Large intestine (tissue), 3 donors: ENCODE data around the gene NAAA. TPM values are rescaled to one million over a fixed set of nuclear protein-coding genes. Genes with fewer than 3 reads are reported as not detected.

Experiments used
- DNase-seq, 2 donors: peaks; one replicate each; pipeline versions ENCODE4 v3.0.0 to v3.0.0-alpha.2; 2013
- H3K27ac ChIP-seq: one replicate; pipeline ENCODE4 v1.5.1; 2013; ENCODE audit warnings: low read length
- H3K27me3 ChIP-seq: 2 replicates; pipeline ENCODE4 v1.6.1; 2013; ENCODE audit warnings: low read length; ENCODE audit not compliant: control insufficient read depth, insufficient read depth
- H3K36me3 ChIP-seq: 2 replicates; pipeline ENCODE4 v1.6.1; 2013; ENCODE audit warnings: low read length; ENCODE audit not compliant: control insufficient read depth, insufficient read depth
- H3K4me1 ChIP-seq: one replicate; pipeline ENCODE4 v1.6.1; 2013; ENCODE audit warnings: low read length; ENCODE audit not compliant: control insufficient read depth, insufficient read depth
- H3K4me3 ChIP-seq: one replicate; pipeline ENCODE4 v1.5.1; 2013; ENCODE audit warnings: low read length
- H3K9me3 ChIP-seq: one replicate; pipeline ENCODE4 v1.6.1; 2013; ENCODE audit warnings: mild to moderate bottlenecking, low read depth, low read length, moderate library complexity; ENCODE audit not compliant: control insufficient read depth
- WGBS: methylation state at CpG from one replicate; pipeline ENCODE4 v1.1.5; 2013; ENCODE audit warnings: low lambda C conversion rate; ENCODE audit not compliant: insufficient coverage; 5-methylcytosine and 5-hydroxymethylcytosine counted together
- polyA plus RNA-seq: library from polyadenylated mRNA; unstranded; fragments of 120-200 nt; gene quantifications from one replicate; pipeline ENCODE4 v1.2.1, GENCODE V29; 2013

NAAA gene
- polyA plus RNA-seq, 1 donor, result 59.7 TPM

GRCh38 chr4:75902352-75902751 is 38.5 kb downstream of the NAAA start, which contains the start of gene PPEF2:
PPEF2 (minus strand) TSS chr4:75902452; CDS start chr4:75896325, 6,127 bp downstream.
- Histone ChIP-seq H3K4me3 (no peak within 1 kb of the TSS), H3K36me3 (no peaks in the 10 kb centered on the region), H3K27ac (no peak within 1 kb of the TSS), H3K4me1 (peaks cover 7% of the 10 kb centered on the region), H3K9me3 (no peaks in the 10 kb centered on the region), H3K27me3 (no peaks in the 10 kb centered on the region)
- no peak for DNase-seq
- WGBS, result no CpG with 5 or more reads among the region's 5 CpGs

- Histone ChIP-seq H3K9me3 (no peaks in the 10 kb centered on the region), H3K36me3 (no peaks in the 10 kb centered on the region), H3K4me1 (peaks cover 4% of the 10 kb centered on the region), H3K27ac (no peak overlapping the region), H3K27me3 (no peaks in the 10 kb centered on the region), H3K4me3 (no peak overlapping the region)
- no peak for DNase-seq
Measured at GRCh38 chr4:75898536-75898935, 42.3 kb downstream of the NAAA start.

GRCh38 chr4:75895744-75896314 is 45.0 kb downstream of the NAAA start:
- peak; percentile 26 to 52 for DNase-seq
- Histone ChIP-seq H3K27ac (no peak overlapping the region), H3K36me3 (no peaks in the 10 kb centered on the region), H3K4me3 (no peak overlapping the region), H3K9me3 (no peaks in the 10 kb centered on the region), H3K4me1 (peaks cover 4% of the 10 kb centered on the region), H3K27me3 (no peaks in the 10 kb centered on the region)
- 0% methylated on average over 1 of the region's 4 CpGs for WGBS

- Histone ChIP-seq H3K4me3 (no peak overlapping the region), H3K9me3 (no peaks in the 10 kb centered on the region), H3K27me3 (peaks cover 4% of the 10 kb centered on the region), H3K36me3 (no peaks in the 10 kb centered on the region), H3K4me1 (peaks cover 4% of the 10 kb centered on the region), H3K27ac (no peak overlapping the region)
- no CpG with 5 or more reads among the region's 3 CpGs for WGBS
- DNase-seq, result no peak
Measured at GRCh38 chr4:75892508-75892907, 48.3 kb downstream of the NAAA start.

- Histone ChIP-seq H3K27ac (no peak overlapping the region), H3K36me3 (no peaks in the 10 kb centered on the region), H3K4me3 (no peak overlapping the region), H3K27me3 (peaks cover 4% of the 10 kb centered on the region), H3K4me1 (peaks cover 4% of the 10 kb centered on the region), H3K9me3 (no peaks in the 10 kb centered on the region)
- DNase-seq, result no peak
- no CpG with 5 or more reads among the region's 14 CpGs for WGBS
Measured at GRCh38 chr4:75891611-75892010, 49.2 kb downstream of the NAAA start.

- Histone ChIP-seq H3K4me1 (no peaks in the 10 kb centered on the region), H3K27me3 (peaks cover 11% of the 10 kb centered on the region), H3K4me3 (no peak overlapping the region), H3K27ac (no peak overlapping the region), H3K9me3 (no peaks in the 10 kb centered on the region), H3K36me3 (no peaks in the 10 kb centered on the region)
- 60% methylated on average over 1 of the region's 9 CpGs for WGBS
- no peak for DNase-seq
Measured at GRCh38 chr4:75889537-75890199, 51.1 kb downstream of the NAAA start.

- Histone ChIP-seq H3K4me1 (no peaks in the 10 kb centered on the region), H3K27ac (no peak overlapping the region), H3K4me3 (no peak overlapping the region), H3K36me3 (no peaks in the 10 kb centered on the region), H3K9me3 (no peaks in the 10 kb centered on the region), H3K27me3 (peaks cover 11% of the 10 kb centered on the region)
- 63% methylated on average over 7 of the region's 24 CpGs for whole genome bisulfite sequencing
- DNase-seq, result no peak
Measured at GRCh38 chr4:75886104-75886503, 54.7 kb downstream of the NAAA start.

GRCh38 chr4:75881476-75881875 is 59.3 kb downstream of the NAAA start:
- Histone ChIP-seq H3K4me3 (no peak overlapping the region), H3K36me3 (no peaks in the 10 kb centered on the region), H3K4me1 (no peaks in the 10 kb centered on the region), H3K27ac (no peak overlapping the region), H3K27me3 (peaks cover 9% of the 10 kb centered on the region), H3K9me3 (no peaks in the 10 kb centered on the region)
- no CpG with 5 or more reads among the region's 3 CpGs for WGBS
- no peak for DNase-seq

- Histone ChIP-seq H3K4me3 (no peak overlapping the region), H3K27me3 (peaks cover 3% of the 10 kb centered on the region), H3K36me3 (no peaks in the 10 kb centered on the region), H3K27ac (no peak overlapping the region), H3K9me3 (no peaks in the 10 kb centered on the region), H3K4me1 (no peaks in the 10 kb centered on the region)
- no peak for DNase-seq
- WGBS, result no CpG with 5 or more reads among the region's 1 CpG
Measured at GRCh38 chr4:75880278-75880677, 60.5 kb downstream of the NAAA start.

- Histone ChIP-seq H3K27me3 (peaks cover 3% of the 10 kb centered on the region), H3K4me1 (no peaks in the 10 kb centered on the region), H3K27ac (no peak overlapping the region), H3K9me3 (no peaks in the 10 kb centered on the region), H3K4me3 (no peak overlapping the region), H3K36me3 (no peaks in the 10 kb centered on the region)
- WGBS, result 94% methylated on average over 2 of the region's 6 CpGs
- DNase-seq, result no peak
Measured at GRCh38 chr4:75878246-75878756, 62.5 kb downstream of the NAAA start.

GRCh38 chr4:75876218-75876617 is 64.6 kb downstream of the NAAA start:
- Histone ChIP-seq H3K9me3 (no peaks in the 10 kb centered on the region), H3K27me3 (peaks cover 3% of the 10 kb centered on the region), H3K27ac (no peak overlapping the region), H3K4me3 (no peak overlapping the region), H3K36me3 (no peaks in the 10 kb centered on the region), H3K4me1 (no peaks in the 10 kb centered on the region)
- no peak for DNase-seq
- WGBS, result no CpG with 5 or more reads among the region's 18 CpGs
